GM19438 (cell line): ENCODE measurements around the gene APRT.
"Not testable (repeated sequence)": the region's sequence is repeated elsewhere in the genome, so short reads cannot be mapped to it uniquely, and the experiment has no call there.

Experiments used
- ATAC-seq: cut with Tn5 transposase; IDR thresholded peaks from one replicate; pipeline ENCODE4 v1.9.1; 2021; ENCODE audit warnings: low read depth; ENCODE audit not compliant: unreplicated experiment

APRT gene

GRCh38 chr16:88775825-88776224 is 35.9 kb downstream of the APRT start:
- no peak for ATAC-seq

DNA sequence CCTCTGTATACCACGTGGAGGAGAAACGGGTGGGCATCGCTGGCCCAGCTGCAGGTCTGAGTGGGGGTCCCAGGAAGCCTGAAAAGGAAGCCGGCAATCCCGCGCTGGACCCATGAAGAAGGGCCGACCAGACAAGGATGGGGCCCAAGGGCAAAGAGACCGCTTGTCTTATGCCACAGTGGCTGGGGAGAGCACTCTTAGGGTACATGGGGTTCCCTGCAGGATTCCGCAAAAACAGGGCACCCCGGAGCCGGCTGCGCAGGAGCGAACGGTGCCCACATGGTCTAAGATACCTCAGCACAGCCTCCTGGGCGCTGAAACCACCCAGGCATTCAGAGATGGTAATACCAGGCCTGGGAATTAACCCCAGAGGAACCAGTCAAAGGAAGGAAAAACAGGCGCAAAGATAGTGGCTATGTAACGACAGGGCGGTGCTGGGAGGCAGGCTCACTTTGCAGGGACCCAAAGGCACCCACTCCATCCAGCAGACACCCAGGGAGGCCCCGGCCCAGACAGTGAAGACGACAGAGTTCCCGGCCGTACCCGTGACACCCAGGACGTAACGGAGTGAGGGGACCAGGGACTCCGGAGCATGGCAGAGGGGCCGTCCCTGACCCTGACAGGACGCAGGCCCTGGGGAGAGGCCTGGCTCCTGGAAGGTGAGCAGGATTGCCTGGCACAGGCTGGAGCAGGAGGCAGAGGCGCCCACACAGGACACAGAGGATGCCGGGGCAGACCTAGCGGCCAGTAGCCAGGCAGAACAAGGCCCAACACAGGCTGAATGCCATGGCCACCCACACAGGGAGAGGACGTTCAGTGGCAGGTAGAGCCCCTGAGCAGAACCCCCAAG is 37.0 kb downstream of the APRT start:
- ATAC-seq = no peak

GRCh38 chr16:88773812-88774291 is 37.9 kb downstream of the APRT start:
- ATAC-seq = no peak

DNA sequence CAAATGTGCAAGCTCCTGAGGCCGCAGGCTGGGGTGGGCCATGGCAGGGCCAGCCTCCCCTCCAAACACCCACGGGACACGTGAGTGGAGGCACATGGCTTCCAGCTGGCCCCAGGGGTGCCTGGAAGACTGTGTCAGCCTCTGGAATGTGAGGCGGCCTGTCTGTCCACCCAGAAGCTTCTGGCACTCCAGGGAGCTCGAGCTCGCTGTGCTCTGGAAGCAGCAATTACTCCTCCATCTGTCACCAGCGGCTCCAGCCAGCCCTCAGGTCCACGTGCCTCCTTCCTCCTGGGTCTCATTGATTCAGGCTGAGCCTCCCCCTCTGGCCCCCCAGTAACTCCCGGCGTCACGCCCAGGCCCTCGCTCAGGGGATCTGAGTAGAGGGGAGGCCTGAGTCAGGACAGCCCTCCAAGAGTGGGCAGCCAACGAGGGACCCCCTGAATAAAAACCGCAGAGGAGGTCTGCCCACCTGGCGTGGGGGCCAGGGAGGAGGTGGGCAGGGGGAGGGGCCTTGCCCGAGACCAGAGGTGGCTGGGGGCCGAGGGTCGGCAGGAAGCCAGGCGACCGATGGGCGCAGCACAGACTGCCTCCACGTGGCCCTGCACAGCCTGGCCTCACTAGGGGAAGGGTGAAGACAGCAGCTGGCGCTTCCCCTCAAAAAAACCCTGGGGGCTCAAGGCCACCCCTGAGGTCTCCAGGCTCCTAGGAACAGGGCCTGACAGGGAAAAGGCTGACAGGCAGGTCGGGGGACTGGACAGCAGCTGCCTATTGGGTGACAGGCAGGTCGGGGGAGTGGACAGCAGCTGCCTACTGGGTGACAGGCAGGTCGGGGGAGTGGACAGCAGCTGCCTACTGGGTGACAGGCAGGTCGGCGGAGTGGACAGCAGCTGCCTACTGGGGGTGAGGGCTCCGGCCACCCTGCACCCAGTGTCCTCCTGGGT is 38.6 kb downstream of the APRT start:
- no peak for ATAC-seq

DNA sequence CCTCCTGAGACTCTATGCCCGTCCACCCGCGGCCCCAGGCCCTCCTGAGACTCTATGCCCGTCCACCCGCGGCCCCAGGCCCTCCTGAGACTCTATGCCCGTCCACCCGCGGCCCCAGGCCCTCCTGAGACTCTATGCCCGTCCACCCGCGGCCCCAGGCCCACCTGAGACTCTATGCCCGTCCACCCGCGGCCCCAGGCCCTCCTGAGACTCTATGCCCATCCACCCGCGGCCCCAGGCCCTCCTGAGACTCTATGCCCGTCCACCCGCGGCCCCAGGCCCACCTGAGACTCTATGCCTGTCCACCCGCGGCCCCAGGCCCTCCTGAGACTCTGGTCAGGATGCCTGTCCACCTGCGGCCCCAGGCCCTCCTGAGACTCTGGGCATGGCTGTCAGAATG is 39.9 kb downstream of the APRT start:
- ATAC-seq = not testable (repeated sequence)

DNA sequence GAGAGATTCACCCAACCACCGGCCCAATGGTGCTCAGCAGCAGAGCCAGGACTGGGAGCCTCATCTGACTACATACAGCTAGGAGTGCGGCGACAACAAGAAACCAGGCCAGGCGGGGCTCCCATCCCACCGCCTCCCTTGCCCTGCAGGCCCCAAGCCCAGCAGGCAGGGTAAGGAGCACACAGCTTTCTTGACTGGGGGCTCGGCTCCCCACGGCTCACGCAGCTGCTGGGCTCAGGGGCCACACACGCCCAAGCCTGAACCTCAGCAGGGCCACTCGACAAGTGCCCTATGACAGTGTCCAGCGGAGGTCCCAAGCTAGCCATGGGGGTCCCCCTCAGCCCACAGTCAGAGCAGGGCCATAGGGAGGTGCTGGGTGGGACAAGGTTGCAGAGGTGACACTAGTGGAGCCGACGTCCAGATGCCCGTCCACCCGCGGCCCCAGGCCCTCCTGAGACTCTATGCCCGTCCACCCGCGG is 40.4 kb downstream of the APRT start:
- no peak for ATAC-seq

GRCh38 chr16:88770461-88771293 is 41.1 kb downstream of the APRT start:
- no peak for ATAC-seq

GRCh38 chr16:88769617-88770460 is 41.9 kb downstream of the APRT start:
- ATAC-seq = no peak

DNA sequence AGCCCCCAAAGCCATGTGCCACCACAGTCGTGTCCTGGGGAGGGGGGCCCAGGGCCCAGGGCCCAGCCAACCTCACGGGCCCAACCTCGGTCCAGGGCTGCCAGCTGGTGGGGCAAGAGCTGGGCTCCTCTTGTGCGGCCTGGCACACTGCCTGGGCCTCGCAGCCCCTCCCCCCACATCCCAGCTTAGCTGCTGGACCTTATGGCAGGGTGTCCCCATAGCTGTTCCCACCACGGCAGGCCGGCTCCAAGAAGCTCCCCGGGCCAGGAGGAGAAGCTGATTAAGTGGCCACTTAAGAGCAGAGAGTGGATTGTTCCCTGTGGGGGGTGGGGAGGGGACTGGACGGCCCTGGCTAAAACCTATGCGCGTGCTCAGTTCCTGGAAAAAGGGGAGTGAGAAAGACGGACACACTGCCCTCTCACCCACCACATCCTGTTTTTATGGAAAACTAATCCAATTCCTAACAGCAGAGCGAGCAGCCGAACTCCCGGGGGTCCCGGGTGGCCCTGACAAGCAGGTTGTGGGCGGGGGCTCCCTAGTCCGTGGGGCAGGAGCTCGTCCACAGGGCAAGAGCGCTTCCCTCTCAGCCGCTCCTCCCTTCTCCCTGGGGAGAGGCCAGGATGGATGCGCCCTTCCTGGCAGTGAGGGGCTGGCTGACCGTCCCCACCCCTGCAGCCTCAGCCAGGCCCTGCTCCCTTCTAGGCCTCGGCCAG is 43.5 kb downstream of the APRT start:
- ATAC-seq = no peak

DNA sequence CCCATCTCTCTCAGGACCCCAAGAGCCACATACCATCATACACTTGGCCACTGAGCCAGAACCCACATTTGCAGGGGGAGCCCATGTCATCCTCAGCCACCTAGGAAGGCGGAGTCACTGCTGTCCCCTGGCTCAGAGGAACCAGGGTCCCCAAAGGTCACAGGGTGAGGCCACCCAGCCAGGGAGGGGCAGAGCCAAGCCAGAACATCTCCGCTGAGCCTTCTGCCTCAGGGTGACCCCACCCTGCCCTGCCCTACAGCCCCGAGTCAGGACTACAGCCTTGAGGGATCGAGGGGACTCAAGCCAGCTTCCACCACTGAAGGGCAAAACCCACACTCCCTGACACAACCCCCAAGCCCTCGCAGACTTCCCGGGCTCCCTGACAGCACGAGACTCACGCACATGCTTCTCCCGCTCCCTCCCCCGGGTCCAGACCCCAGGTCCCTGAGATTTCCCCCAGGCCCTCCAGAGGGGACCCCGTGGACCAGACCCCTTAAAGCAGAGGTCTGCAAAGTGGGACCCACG is 44.1 kb downstream of the APRT start:
- no peak for ATAC-seq

DNA sequence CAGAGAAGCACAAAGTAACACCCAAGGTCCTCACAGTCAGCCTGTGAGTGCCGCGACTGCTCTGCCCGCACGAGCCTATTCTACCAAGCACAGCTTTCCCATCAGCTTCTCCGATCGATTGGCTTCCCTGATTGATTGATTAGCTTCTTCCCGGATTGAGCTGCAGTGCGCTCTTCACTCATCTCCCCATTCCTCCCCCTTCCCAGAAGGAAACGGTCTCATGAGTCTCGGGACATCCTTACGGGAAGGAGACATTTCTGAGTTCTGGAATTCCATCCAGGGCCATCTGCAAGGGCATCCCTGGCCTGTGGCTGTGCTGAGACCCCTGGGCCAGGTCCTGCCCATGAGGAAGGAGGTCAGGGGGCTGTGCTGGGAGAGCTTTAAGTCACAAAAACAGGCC is 44.8 kb downstream of the APRT start:
- ATAC-seq = no peak

- no peak for ATAC-seq
Measured at GRCh38 chr16:88764913-88765349, 46.8 kb downstream of the APRT start.

- ATAC-seq = no peak
Measured at GRCh38 chr16:88764080-88764479, 47.6 kb downstream of the APRT start.

GRCh38 chr16:88763502-88764053 is 48.1 kb downstream of the APRT start:
- no peak for ATAC-seq

GRCh38 chr16:88762941-88763340 is 48.8 kb downstream of the APRT start:
- ATAC-seq = no peak

GRCh38 chr16:88762258-88762870 is 49.4 kb downstream of the APRT start:
- ATAC-seq = no peak

- ATAC-seq = no peak
Measured at GRCh38 chr16:88761830-88762229, 49.9 kb downstream of the APRT start.

DNA sequence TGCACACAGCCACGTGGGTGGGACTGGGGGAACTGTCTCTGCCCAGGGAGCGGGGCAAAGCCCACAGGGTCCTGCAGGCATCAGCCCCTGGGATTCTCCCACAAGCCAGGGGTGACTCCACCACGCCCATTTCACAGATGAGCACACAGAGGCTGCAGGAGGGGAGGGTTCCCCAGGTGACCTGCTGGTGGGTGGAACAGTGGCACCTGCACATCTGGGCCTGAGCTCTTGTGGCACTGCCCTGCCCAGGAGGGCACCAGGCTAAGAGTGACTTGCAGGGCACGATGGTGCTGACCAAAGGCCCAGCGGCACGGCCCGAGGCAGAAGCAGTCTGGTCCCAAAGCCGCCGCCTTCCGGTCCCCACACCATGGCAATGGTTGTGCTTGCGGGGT is 50.6 kb downstream of the APRT start:
- no peak for ATAC-seq
